Panc1 (cell line): Measurements from ENCODE around the gene FAM81A. TPM values are rescaled to one million over a fixed set of nuclear protein-coding genes. Genes with fewer than 3 reads are reported as not detected.

Source experiments
- ATAC-seq: fragments of 200-7000 bp; cut with Tn5 transposase; 2 replicates; pipeline ENCODE4 v1.9.1; 2020; ENCODE audit warnings: mild to moderate bottlenecking, moderate library complexity
- BruUV-seq: library from RNA; stranded (reverse); fragments of 400-500 nt; replicated peaks from 2 replicates; lab custom pipeline; 2021; lab: Mats Ljungman, UMichigan
- CTCF ChIA-PET: fragments of 300-600 bp; sonication (Branson Sonifier 250); formaldehyde crosslinking; loops from one replicate; lab custom pipeline; 2022; ENCODE audit warnings: antibody characterized with exemption; lab: Charles Lee
- POLR2A ChIA-PET: fragments of 300-600 bp; sonication (Branson Sonifier 250); formaldehyde crosslinking; loops from one replicate; lab custom pipeline; 2022; ENCODE audit warnings: antibody characterized with exemption; lab: Charles Lee
- DNase-seq: peaks from one replicate; pipeline ENCODE4 v3.0.0-alpha.2; 2010; ENCODE audit warnings: low read depth, low spot score
- H3K27ac ChIP-seq: 2 replicates; pipeline ENCODE4 v1.5.1; 2011; ENCODE audit warnings: mild to moderate bottlenecking, low read length, inconsistent platforms
- H3K27me3 ChIP-seq: fragments of 200-500 bp; sonication (Bioruptor generic); 2 replicates; pipeline ENCODE4 v1.6.0; 2014; ENCODE audit warnings: low read length, inconsistent platforms; ENCODE audit not compliant: control insufficient read depth, insufficient read depth
- H3K36me3 ChIP-seq: fragments of 200-500 bp; sonication (Bioruptor generic); 2 replicates; pipeline ENCODE4 v1.5.1; 2014; ENCODE audit warnings: inconsistent platforms, mild to moderate bottlenecking, low read length, moderate library complexity; ENCODE audit not compliant: control insufficient read depth, insufficient read depth
- H3K4me1 ChIP-seq: 2 replicates; pipeline ENCODE4 v1.5.1; 2011; ENCODE audit warnings: inconsistent platforms, mild to moderate bottlenecking, low read length, moderate library complexity; ENCODE audit not compliant: control insufficient read depth, insufficient read depth
- H3K4me3 ChIP-seq, 2 experiments: 2 replicates each; pipeline ENCODE4 v1.5.1; 2011 to 2012; ENCODE audit warnings: low read depth in 2 of 2, low read length in 2 of 2, mild to moderate bottlenecking in 2 of 2, inconsistent platforms in 1 of 2, moderate library complexity in 1 of 2
- H3K9me3 ChIP-seq: fragments of 200-500 bp; sonication (Bioruptor generic); 2 replicates; pipeline ENCODE4 v1.5.1; 2014; ENCODE audit warnings: low read depth, mild to moderate bottlenecking, inconsistent platforms, low read length, moderate library complexity; ENCODE audit not compliant: control insufficient read depth, insufficient read depth
- CTCF ChIP-seq: fragments of 450-650 bp; IDR thresholded peaks from 2 replicates; pipeline ENCODE4 v1.5.1; 2017; ENCODE audit warnings: mild to moderate bottlenecking
- POLR2AphosphoS5 ChIP-seq: IDR thresholded peaks from 2 replicates; pipeline ENCODE4 v1.6.1; 2012; ENCODE audit warnings: mild to moderate bottlenecking, low read depth, low read length, moderate library complexity
- REST ChIP-seq, 2 experiments: IDR thresholded peaks; 2 replicates each; pipeline ENCODE4 v1.6.1; 2011 to 2012; ENCODE audit warnings: low read depth in 2 of 2, control low read depth in 1 of 2, low read length in 1 of 2, mild to moderate bottlenecking in 1 of 2, moderate library complexity in 1 of 2; ENCODE audit not compliant: insufficient read depth in 1 of 2
- SIN3A ChIP-seq: IDR thresholded peaks from 2 replicates; pipeline ENCODE4 v1.6.1; 2012; ENCODE audit warnings: low read depth, mild to moderate bottlenecking, low read length, moderate library complexity, borderline replicate concordance; ENCODE audit not compliant: insufficient read depth
- TCF7L2 ChIP-seq: IDR thresholded peaks from 2 replicates; pipeline ENCODE4 v1.6.1; 2011; ENCODE audit warnings: mild to moderate bottlenecking, low read depth, low read length, inconsistent platforms
- in situ Hi-C: cut with HindIII; loops from 2 replicates; pipeline ENCODE4 v1.10.0; 2016; ENCODE audit warnings: low sequenced_read_pairs, low pct_unique_long_range_greater_than_20kb
- intact Hi-C: fragments of 100-400 bp; cut with micrococcal nuclease; formaldehyde crosslinking; loops from one replicate; pipeline ENCODE4 v1.10.0; 2022; ENCODE audit not compliant: unreplicated experiment
- total RNA-seq: library from RNA; stranded (reverse); gene quantifications from one replicate; pipeline ENCODE4 v1.2.1, GENCODE V29; 2021; ENCODE audit not compliant: unreplicated experiment

Gene FAM81A
- total RNA-seq, 1 experiment from 2014 or later = 7.3 TPM

- H3K36me3 ChIP-seq = no peaks in the 10 kb centered on the region
- no peak overlapping the region for H3K4me3 ChIP-seq
- intact Hi-C loops = no loop called here
- ATAC-seq (no peak), DNase-seq (no peak)
- H3K27me3 ChIP-seq = no peaks in the 10 kb centered on the region
- ChIA-PET CTCF (no interaction called here), POLR2A (no interaction called here)
- in situ Hi-C loops = no loop called here
- H3K4me1 ChIP-seq = no peaks in the 10 kb centered on the region
- H3K27ac ChIP-seq = no peak overlapping the region
- peaks cover 4% of the 10 kb centered on the region; the same call in 1 of the 2 replicates for H3K9me3 ChIP-seq
- no TSS peak for BruUV-seq
- no peak for TF ChIP-seq CTCF
- TF ChIP-seq SIN3A = no peak
- no peak for TF ChIP-seq REST (IDR thresholded peaks at IDR 0.05; ENCODE audit: insufficient read depth in 1 of 2, low read depth in 2 of 2, low read length in 1 of 2)
- no peak for TF ChIP-seq POLR2AphosphoS5
- TF ChIP-seq TCF7L2 = no peak
Measured at GRCh38 chr15:59569477-59569876, 131.5 kb downstream of the FAM81A start.

GRCh38 chr15:59570315-59570714 lies 132.3 kb downstream of the FAM81A start:
- BruUV-seq = no TSS peak
- H3K27me3 ChIP-seq = no peaks in the 10 kb centered on the region
- no peaks in the 10 kb centered on the region for H3K36me3 ChIP-seq
- intact Hi-C loops = no loop called here
- no peak overlapping the region for H3K27ac ChIP-seq
- peaks cover 2% of the 10 kb centered on the region; the same call in 1 of the 2 replicates for H3K9me3 ChIP-seq
- TF ChIP-seq TCF7L2 (no peak), POLR2AphosphoS5 (no peak), REST (IDR thresholded peaks at IDR 0.05; ENCODE audit: insufficient read depth in 1 of 2, low read depth in 2 of 2, low read length in 1 of 2) (no peak), CTCF (no peak), SIN3A (no peak)
- ChIA-PET CTCF (no interaction called here), POLR2A (no interaction called here)
- in situ Hi-C loops = no loop called here
- ATAC-seq (no peak), DNase-seq (no peak)
- no peaks in the 10 kb centered on the region for H3K4me1 ChIP-seq
- no peak overlapping the region for H3K4me3 ChIP-seq
